ENCODE results near the gene BTNL2. TPM values are rescaled to one million over a fixed set of nuclear protein-coding genes. Genes with fewer than 3 reads are reported as not detected.

The BTNL2 gene, protein sequence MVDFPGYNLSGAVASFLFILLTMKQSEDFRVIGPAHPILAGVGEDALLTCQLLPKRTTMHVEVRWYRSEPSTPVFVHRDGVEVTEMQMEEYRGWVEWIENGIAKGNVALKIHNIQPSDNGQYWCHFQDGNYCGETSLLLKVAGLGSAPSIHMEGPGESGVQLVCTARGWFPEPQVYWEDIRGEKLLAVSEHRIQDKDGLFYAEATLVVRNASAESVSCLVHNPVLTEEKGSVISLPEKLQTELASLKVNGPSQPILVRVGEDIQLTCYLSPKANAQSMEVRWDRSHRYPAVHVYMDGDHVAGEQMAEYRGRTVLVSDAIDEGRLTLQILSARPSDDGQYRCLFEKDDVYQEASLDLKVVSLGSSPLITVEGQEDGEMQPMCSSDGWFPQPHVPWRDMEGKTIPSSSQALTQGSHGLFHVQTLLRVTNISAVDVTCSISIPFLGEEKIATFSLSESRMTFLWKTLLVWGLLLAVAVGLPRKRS
- not detected in 2 replicates for total RNA-seq (ENCODE audit: low replicate concordance)

DNA sequence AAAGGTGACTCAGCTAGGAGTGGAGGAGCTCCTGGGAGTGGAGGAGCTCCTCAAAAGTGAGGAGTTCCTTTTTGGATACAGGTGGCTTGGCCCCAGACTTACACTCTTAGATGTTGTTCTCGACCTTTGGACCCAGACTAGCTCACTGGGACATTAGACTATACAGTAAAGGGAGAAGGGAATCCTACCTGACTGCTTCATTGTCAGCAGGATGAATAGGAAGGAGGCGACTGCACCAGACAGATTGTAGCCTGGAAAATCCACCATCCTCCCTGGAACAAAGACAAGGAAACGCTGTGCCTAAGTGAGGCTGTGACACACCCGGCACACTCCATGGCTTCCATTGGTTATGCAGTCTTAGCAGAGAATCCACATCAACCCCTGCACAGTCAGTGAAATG, at the start of gene BTNL2:
TSS of gene BTNL2 (minus strand) at position 325 of the 400 bp plus-strand sequence. CDS start at position 267, 58 bp downstream.
- H3K4me1 ChIP-seq = peaks cover 13% of the 10 kb centered on the region
- Mint-ChIP-seq H3K4me1 (peaks cover 3% of the 10 kb centered on the region), H3K4me3 (no peak within 1 kb of the TSS), H3K27me3 (ENCODE audit: insufficient read depth, low read depth) (peaks cover 2% of the 10 kb centered on the region), H3K36me3 (no peaks in the 10 kb centered on the region), H3K9me3 (no peaks in the 10 kb centered on the region), H3K27ac (no peak within 1 kb of the TSS)
- no peak for TF ChIP-seq EZH2phosphoT487 (IDR thresholded peaks at IDR 0.05)
- TF ChIP-seq, protein P1, sequence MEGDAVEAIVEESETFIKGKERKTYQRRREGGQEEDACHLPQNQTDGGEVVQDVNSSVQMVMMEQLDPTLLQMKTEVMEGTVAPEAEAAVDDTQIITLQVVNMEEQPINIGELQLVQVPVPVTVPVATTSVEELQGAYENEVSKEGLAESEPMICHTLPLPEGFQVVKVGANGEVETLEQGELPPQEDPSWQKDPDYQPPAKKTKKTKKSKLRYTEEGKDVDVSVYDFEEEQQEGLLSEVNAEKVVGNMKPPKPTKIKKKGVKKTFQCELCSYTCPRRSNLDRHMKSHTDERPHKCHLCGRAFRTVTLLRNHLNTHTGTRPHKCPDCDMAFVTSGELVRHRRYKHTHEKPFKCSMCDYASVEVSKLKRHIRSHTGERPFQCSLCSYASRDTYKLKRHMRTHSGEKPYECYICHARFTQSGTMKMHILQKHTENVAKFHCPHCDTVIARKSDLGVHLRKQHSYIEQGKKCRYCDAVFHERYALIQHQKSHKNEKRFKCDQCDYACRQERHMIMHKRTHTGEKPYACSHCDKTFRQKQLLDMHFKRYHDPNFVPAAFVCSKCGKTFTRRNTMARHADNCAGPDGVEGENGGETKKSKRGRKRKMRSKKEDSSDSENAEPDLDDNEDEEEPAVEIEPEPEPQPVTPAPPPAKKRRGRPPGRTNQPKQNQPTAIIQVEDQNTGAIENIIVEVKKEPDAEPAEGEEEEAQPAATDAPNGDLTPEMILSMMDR (IDR thresholded peaks at IDR 0.05) = no peak
- TF ChIP-seq EZH2 (IDR thresholded peaks at IDR 0.05) = no peak
- H2AFZ ChIP-seq (replicated peaks) = peak within 1 kb of the TSS; percentile 60
- DNase-seq (ENCODE audit: low spot score) = no peak
- no peak within 1 kb of the TSS for H3K4me3 ChIP-seq
- H3K4me2 ChIP-seq = no peak within 1 kb of the TSS
- no peak within 1 kb of the TSS for H3K27ac ChIP-seq
- H3K9ac ChIP-seq = no peak within 1 kb of the TSS
- H3K27me3 ChIP-seq = no peaks in the 10 kb centered on the region
- no peaks in the 10 kb centered on the region for H3F3A ChIP-seq (ENCODE audit: low read depth)
- no peaks in the 10 kb centered on the region for H4K20me1 ChIP-seq (ENCODE audit: low read depth)
- H3K79me2 ChIP-seq (ENCODE audit: low read depth) = no peaks in the 10 kb centered on the region
- H3K9me3 ChIP-seq (ENCODE audit: low read depth) = no peaks in the 10 kb centered on the region
- no peaks in the 10 kb centered on the region for H3K36me3 ChIP-seq

DNA sequence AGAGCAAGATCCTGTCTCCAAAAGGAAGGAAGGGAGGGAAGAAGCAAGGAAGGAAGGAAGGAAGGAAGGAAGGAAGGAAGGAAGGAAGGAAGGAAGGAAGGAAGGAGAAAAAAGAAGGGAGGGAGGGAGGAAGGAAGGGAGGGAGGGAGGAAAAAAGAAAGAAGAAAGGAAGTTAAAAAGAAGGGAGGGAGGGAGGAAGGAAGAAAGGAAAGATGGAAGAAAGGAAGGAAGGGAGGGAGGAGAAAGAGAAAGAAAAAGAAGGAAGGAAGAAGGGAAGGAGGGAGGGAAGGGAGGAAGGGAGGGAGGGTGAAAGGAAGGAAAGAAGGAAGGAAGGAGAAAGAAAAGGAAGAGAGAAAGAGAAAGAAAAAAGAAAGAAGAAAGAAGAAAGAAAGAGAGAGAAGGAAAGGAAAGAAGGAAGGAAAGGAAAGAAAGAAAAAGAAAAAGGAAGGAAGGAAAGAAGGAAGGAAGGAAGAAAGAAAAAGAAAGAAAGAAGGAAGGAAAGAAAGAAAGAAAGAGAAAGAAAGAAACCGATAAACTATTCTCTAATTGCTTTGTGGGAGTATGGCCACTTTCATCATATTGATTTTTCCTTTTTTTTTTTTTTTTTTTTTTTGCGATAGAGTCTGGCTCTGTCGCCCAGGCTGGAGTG, 42.2 kb upstream of the BTNL2 start:
- TF ChIP-seq EZH2 (IDR thresholded peaks at IDR 0.05) (no peak), EZH2phosphoT487 (IDR thresholded peaks at IDR 0.05) (no peak)
- TF ChIP-seq, protein P1 (IDR thresholded peaks at IDR 0.05) = no peak
- no peaks in the 10 kb centered on the region for H3K27me3 ChIP-seq
- no peak overlapping the region for H3K9ac ChIP-seq
- no peaks in the 10 kb centered on the region for H3F3A ChIP-seq (ENCODE audit: low read depth)
- H3K4me2 ChIP-seq = no peak overlapping the region
- Mint-ChIP-seq H3K27ac (no peak overlapping the region), H3K27me3 (ENCODE audit: insufficient read depth, low read depth) (peaks cover 5% of the 10 kb centered on the region), H3K4me3 (no peak overlapping the region), H3K36me3 (no peaks in the 10 kb centered on the region), H3K9me3 (peaks cover 7% of the 10 kb centered on the region), H3K4me1 (no peaks in the 10 kb centered on the region)
- no peaks in the 10 kb centered on the region for H3K79me2 ChIP-seq (ENCODE audit: low read depth)
- H2AFZ ChIP-seq (replicated peaks) = no peak overlapping the region
- H4K20me1 ChIP-seq (ENCODE audit: low read depth) = no peaks in the 10 kb centered on the region
- H3K27ac ChIP-seq = no peak overlapping the region
- no peaks in the 10 kb centered on the region for H3K9me3 ChIP-seq (ENCODE audit: low read depth)
- no peaks in the 10 kb centered on the region for H3K4me1 ChIP-seq
- no peaks in the 10 kb centered on the region for H3K36me3 ChIP-seq
- no peak for DNase-seq (ENCODE audit: low spot score)
- H3K4me3 ChIP-seq = no peak overlapping the region

DNA sequence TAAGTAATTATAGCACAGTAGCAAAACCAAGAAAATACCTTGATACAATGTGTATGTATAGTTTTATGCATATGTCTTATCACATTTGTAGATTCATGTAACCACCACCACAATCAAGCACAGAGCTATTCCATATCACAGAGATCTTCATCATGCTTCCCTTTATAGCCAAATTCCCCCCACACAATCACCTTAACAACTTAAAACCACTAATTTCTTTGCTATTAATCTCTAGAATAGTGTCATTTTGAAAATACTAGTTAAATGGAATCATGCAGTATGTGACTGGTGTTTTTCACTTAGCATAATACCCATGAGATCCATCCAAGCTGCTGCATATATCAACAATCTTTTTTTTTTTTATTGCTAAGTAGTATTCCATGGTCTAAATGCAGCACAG, 41.0 kb upstream of the BTNL2 start:
- H3K27ac Mint-ChIP-seq = no peak overlapping the region
- Histone ChIP-seq H3K4me1 (no peaks in the 10 kb centered on the region), H3K4me3 (no peak overlapping the region), H3K4me2 (no peak overlapping the region), H2AFZ (replicated peaks) (no peak overlapping the region), H3K27me3 (no peaks in the 10 kb centered on the region), H3K9me3 (ENCODE audit: low read depth) (no peaks in the 10 kb centered on the region), H3F3A (ENCODE audit: low read depth) (no peaks in the 10 kb centered on the region), H3K79me2 (ENCODE audit: low read depth) (no peaks in the 10 kb centered on the region), H3K9ac (no peak overlapping the region), H3K36me3 (no peaks in the 10 kb centered on the region), H4K20me1 (ENCODE audit: low read depth) (no peaks in the 10 kb centered on the region), H3K27ac (no peak overlapping the region)
- no peaks in the 10 kb centered on the region for H3K4me1 Mint-ChIP-seq
- no peak overlapping the region for H3K4me3 Mint-ChIP-seq
- TF ChIP-seq, protein P1 (IDR thresholded peaks at IDR 0.05) = no peak
- TF ChIP-seq EZH2 (IDR thresholded peaks at IDR 0.05) (no peak), EZH2phosphoT487 (IDR thresholded peaks at IDR 0.05) (no peak)
- peaks cover 7% of the 10 kb centered on the region for H3K9me3 Mint-ChIP-seq
- no peaks in the 10 kb centered on the region for H3K36me3 Mint-ChIP-seq
- no peak for DNase-seq (ENCODE audit: low spot score)
- peaks cover 5% of the 10 kb centered on the region for H3K27me3 Mint-ChIP-seq (ENCODE audit: insufficient read depth, low read depth)

All from neural progenitor cell (in vitro differentiated cells).